ENCODE measurements around the gene AOPEP.

The AOPEP gene

DNA sequence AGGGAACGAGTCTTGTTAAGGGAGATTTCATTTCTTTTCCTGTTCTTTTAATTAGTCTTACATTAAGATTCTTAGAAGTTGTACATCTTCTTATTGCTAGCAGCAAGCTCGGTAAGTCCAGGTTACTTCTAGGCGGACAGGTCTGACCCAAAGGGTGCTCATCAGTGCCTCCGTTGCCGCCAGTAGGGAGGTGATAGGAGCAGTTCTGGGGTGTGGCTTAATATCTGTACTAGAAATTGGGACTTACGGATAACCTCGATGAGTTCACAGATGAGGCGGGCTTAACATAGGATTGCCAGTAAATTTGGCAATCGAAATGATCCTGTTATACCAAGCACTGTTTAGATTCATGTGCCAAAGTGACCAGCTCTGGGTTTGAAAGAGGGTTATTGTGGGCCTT lies 312.2 kb downstream of the AOPEP start:
- no peak overlapping the region for H3K27ac ChIP-seq (ENCODE audit: low read depth, low read length)
- TF ChIP-seq, protein P1, sequence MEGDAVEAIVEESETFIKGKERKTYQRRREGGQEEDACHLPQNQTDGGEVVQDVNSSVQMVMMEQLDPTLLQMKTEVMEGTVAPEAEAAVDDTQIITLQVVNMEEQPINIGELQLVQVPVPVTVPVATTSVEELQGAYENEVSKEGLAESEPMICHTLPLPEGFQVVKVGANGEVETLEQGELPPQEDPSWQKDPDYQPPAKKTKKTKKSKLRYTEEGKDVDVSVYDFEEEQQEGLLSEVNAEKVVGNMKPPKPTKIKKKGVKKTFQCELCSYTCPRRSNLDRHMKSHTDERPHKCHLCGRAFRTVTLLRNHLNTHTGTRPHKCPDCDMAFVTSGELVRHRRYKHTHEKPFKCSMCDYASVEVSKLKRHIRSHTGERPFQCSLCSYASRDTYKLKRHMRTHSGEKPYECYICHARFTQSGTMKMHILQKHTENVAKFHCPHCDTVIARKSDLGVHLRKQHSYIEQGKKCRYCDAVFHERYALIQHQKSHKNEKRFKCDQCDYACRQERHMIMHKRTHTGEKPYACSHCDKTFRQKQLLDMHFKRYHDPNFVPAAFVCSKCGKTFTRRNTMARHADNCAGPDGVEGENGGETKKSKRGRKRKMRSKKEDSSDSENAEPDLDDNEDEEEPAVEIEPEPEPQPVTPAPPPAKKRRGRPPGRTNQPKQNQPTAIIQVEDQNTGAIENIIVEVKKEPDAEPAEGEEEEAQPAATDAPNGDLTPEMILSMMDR (IDR thresholded peaks at IDR 0.05; ENCODE audit: low read depth, low read length, poor library complexity, severe bottlenecking), result no peak
- no peak for TF ChIP-seq EZH2phosphoT487 (IDR thresholded peaks at IDR 0.05; ENCODE audit: borderline replicate concordance, low read length)
- H3K4me3 ChIP-seq (ENCODE audit: low read length), result no peak overlapping the region
- H3K4me2 ChIP-seq (ENCODE audit: low read length), result no peak overlapping the region
- no peaks in the 10 kb centered on the region for H3K4me1 ChIP-seq (ENCODE audit: control insufficient read depth, low read length)
- H3K79me2 ChIP-seq (ENCODE audit: control insufficient read depth, low read length), result no peaks in the 10 kb centered on the region
- H3K9me3 ChIP-seq (ENCODE audit: control insufficient read depth, insufficient read depth, low read length), result no peaks in the 10 kb centered on the region
- no peaks in the 10 kb centered on the region for H3F3A ChIP-seq (ENCODE audit: control insufficient read depth, insufficient read depth)
- no peaks in the 10 kb centered on the region for H3K9me2 ChIP-seq (replicated peaks; ENCODE audit: control insufficient read depth, low read length)
- no peaks in the 10 kb centered on the region; the same call in 1 of the 2 replicates for H4K20me1 ChIP-seq (ENCODE audit: control insufficient read depth, insufficient read depth, low read depth, low read length)
- H3K27me3 ChIP-seq (ENCODE audit: control insufficient read depth, low read length), result no peaks in the 10 kb centered on the region
- H3K36me3 ChIP-seq (ENCODE audit: control insufficient read depth, low read length), result no peaks in the 10 kb centered on the region

- Histone ChIP-seq H3K36me3 (ENCODE audit: control insufficient read depth, low read length) (no peaks in the 10 kb centered on the region), H3K79me2 (ENCODE audit: control insufficient read depth, low read length) (no peaks in the 10 kb centered on the region), H3K27ac (ENCODE audit: low read depth, low read length) (no peak overlapping the region), H3K27me3 (ENCODE audit: control insufficient read depth, low read length) (no peaks in the 10 kb centered on the region), H4K20me1 (ENCODE audit: control insufficient read depth, insufficient read depth, low read depth, low read length) (no peaks in the 10 kb centered on the region; the same call in 1 of the 2 replicates), H3K4me3 (ENCODE audit: low read length) (no peak overlapping the region), H3K4me2 (ENCODE audit: low read length) (no peak overlapping the region), H3K9me2 (replicated peaks; ENCODE audit: control insufficient read depth, low read length) (no peaks in the 10 kb centered on the region), H3K9me3 (ENCODE audit: control insufficient read depth, insufficient read depth, low read length) (no peaks in the 10 kb centered on the region), H3K4me1 (ENCODE audit: control insufficient read depth, low read length) (no peaks in the 10 kb centered on the region), H3F3A (ENCODE audit: control insufficient read depth, insufficient read depth) (no peaks in the 10 kb centered on the region)
- TF ChIP-seq, protein P1 (IDR thresholded peaks at IDR 0.05; ENCODE audit: low read depth, low read length, poor library complexity, severe bottlenecking), result no peak
- TF ChIP-seq EZH2phosphoT487 (IDR thresholded peaks at IDR 0.05; ENCODE audit: borderline replicate concordance, low read length), result no peak
Observed at GRCh38 chr9:95040106-95040505, 313.6 kb downstream of the AOPEP start.

GRCh38 chr9:95043826-95044225 lies 317.3 kb downstream of the AOPEP start:
- Histone ChIP-seq H4K20me1 (ENCODE audit: control insufficient read depth, insufficient read depth, low read depth, low read length) (no peaks in the 10 kb centered on the region; the same call in 1 of the 2 replicates), H3K4me1 (ENCODE audit: control insufficient read depth, low read length) (peaks cover 5% of the 10 kb centered on the region), H3K27me3 (ENCODE audit: control insufficient read depth, low read length) (peaks cover 23% of the 10 kb centered on the region), H3F3A (ENCODE audit: control insufficient read depth, insufficient read depth) (no peaks in the 10 kb centered on the region), H3K9me3 (ENCODE audit: control insufficient read depth, insufficient read depth, low read length) (no peaks in the 10 kb centered on the region), H3K4me2 (ENCODE audit: low read length) (no peak overlapping the region), H3K36me3 (ENCODE audit: control insufficient read depth, low read length) (no peaks in the 10 kb centered on the region), H3K9me2 (replicated peaks; ENCODE audit: control insufficient read depth, low read length) (no peaks in the 10 kb centered on the region), H3K27ac (ENCODE audit: low read depth, low read length) (no peak overlapping the region), H3K4me3 (ENCODE audit: low read length) (no peak overlapping the region), H3K79me2 (ENCODE audit: control insufficient read depth, low read length) (no peaks in the 10 kb centered on the region)
- TF ChIP-seq, protein P1 (IDR thresholded peaks at IDR 0.05; ENCODE audit: low read depth, low read length, poor library complexity, severe bottlenecking), result no peak

All from DOHH2 (cell line).